Loucy (cell line): Measurements from ENCODE around the gene COPS6.

Source experiments
- H2AFZ ChIP-seq: fragments of 200-600 bp; sonication (generic); 2 replicates; pipeline ENCODE4 v1.6.0; 2016; ENCODE audit warnings: antibody characterized with exemption, mild to moderate bottlenecking, low read length, moderate library complexity
- H3F3A ChIP-seq: fragments of 200-600 bp; 2 replicates; pipeline ENCODE4 v1.6.0; 2016; ENCODE audit warnings: antibody characterized with exemption, low read depth, mild to moderate bottlenecking
- H3K27me3 ChIP-seq: fragments of 200-600 bp; sonication (generic); 2 replicates; pipeline ENCODE4 v1.6.1; 2014; ENCODE audit warnings: low read length, mild to moderate bottlenecking; ENCODE audit not compliant: insufficient read depth, poor library complexity, severe bottlenecking
- H3K36me3 ChIP-seq: fragments of 200-600 bp; sonication (generic); 2 replicates; pipeline ENCODE4 v1.6.1; 2016; ENCODE audit warnings: low read length; ENCODE audit not compliant: insufficient read depth
- H3K4me1 ChIP-seq: fragments of 200-600 bp; sonication (generic); 2 replicates; pipeline ENCODE4 v1.5.1; 2014; ENCODE audit warnings: low read length, mild to moderate bottlenecking; ENCODE audit not compliant: insufficient read depth, poor library complexity, severe bottlenecking
- H3K4me2 ChIP-seq: fragments of 200-600 bp; sonication (generic); 2 replicates; pipeline ENCODE4 v1.6.0; 2014; ENCODE audit warnings: antibody characterized with exemption, low read length, low read depth, mild to moderate bottlenecking; ENCODE audit not compliant: poor library complexity, severe bottlenecking
- H3K4me3 ChIP-seq: fragments of 200-600 bp; sonication (generic); 2 replicates; pipeline ENCODE4 v1.5.1; 2014; ENCODE audit warnings: low read length, mild to moderate bottlenecking, mixed read lengths; ENCODE audit not compliant: poor library complexity, severe bottlenecking
- H3K79me2 ChIP-seq: fragments of 200-600 bp; sonication (generic); 2 replicates; pipeline ENCODE4 v1.6.1; 2014; ENCODE audit warnings: low read length; ENCODE audit not compliant: insufficient read depth
- H3K9ac ChIP-seq: fragments of 200-600 bp; sonication (generic); 2 replicates; pipeline ENCODE4 v1.6.0; 2014; ENCODE audit warnings: mild to moderate bottlenecking, low read depth, low read length, moderate library complexity; ENCODE audit not compliant: poor library complexity, severe bottlenecking
- H3K9me2 ChIP-seq: fragments of 200-600 bp; sonication (generic); replicated peaks from 2 replicates; pipeline ENCODE4 v1.6.1; 2016; ENCODE audit warnings: low read depth, low read length, mixed read lengths
- H3K9me3 ChIP-seq: fragments of 200-600 bp; sonication (generic); 2 replicates; pipeline ENCODE4 v1.6.1; 2014; ENCODE audit warnings: mild to moderate bottlenecking, antibody characterized with exemption, low read length, low read depth; ENCODE audit not compliant: insufficient read depth
- H4K20me1 ChIP-seq: fragments of 200-600 bp; sonication (generic); 2 replicates; pipeline ENCODE4 v1.6.0; 2014; ENCODE audit warnings: antibody characterized with exemption, low read length, mild to moderate bottlenecking; ENCODE audit not compliant: insufficient read depth, poor library complexity, severe bottlenecking
- CTCF ChIP-seq: fragments of 200-600 bp; sonication (generic); conservative IDR thresholded peaks from 2 replicates; pipeline ENCODE4 v1.5.1; 2014; ENCODE audit warnings: mild to moderate bottlenecking, antibody characterized with exemption, low read length
- EZH2phosphoT487 ChIP-seq: fragments of 200-600 bp; IDR thresholded peaks from 2 replicates; pipeline ENCODE4 v1.6.1; 2018; ENCODE audit warnings: antibody characterized with exemption, mild to moderate bottlenecking, moderate library complexity, borderline replicate concordance

Gene COPS6

GRCh38 chr7:100048680-100049079 lies 40.1 kb upstream of the COPS6 start:
- H3K4me2 ChIP-seq, result peak overlapping the region; percentile 95
- no peak overlapping the region for H3K9ac ChIP-seq
- H3K79me2 ChIP-seq, result peaks cover 12% of the 10 kb centered on the region
- H3K9me3 ChIP-seq, result no peaks in the 10 kb centered on the region
- no peaks in the 10 kb centered on the region for H3K9me2 ChIP-seq
- H4K20me1 ChIP-seq, result no peaks in the 10 kb centered on the region
- no peak for TF ChIP-seq EZH2phosphoT487
- TF ChIP-seq CTCF, result no peak
- no peaks in the 10 kb centered on the region for H3K36me3 ChIP-seq
- peak overlapping the region; percentile 81 for H3K4me3 ChIP-seq
- peaks cover 14% of the 10 kb centered on the region for H3K4me1 ChIP-seq
- H3K27me3 ChIP-seq, result no peaks in the 10 kb centered on the region
- peak overlapping the region; percentile 94 for H2AFZ ChIP-seq
- H3F3A ChIP-seq, result no peaks in the 10 kb centered on the region

- TF ChIP-seq CTCF (peak; percentile 33; the same call in 1 of the 2 replicates), EZH2phosphoT487 (no peak)
- peaks cover 12% of the 10 kb centered on the region for H3K79me2 ChIP-seq
Observed at GRCh38 chr7:100049441-100050291, 39.1 kb upstream of the COPS6 start, which contains the start of gene ZSCAN21. Gene ZSCAN21, plus strand, starts transcription at chr7:100049774. Its CDS starts 7,233 bp downstream, at chr7:100057007.

GRCh38 chr7:100051611-100052010 lies 37.2 kb upstream of the COPS6 start:
- Histone ChIP-seq H3K79me2 (peaks cover 12% of the 10 kb centered on the region), H3K9ac (no peak overlapping the region), H2AFZ (no peak overlapping the region), H3K4me1 (peaks cover 14% of the 10 kb centered on the region), H3K4me3 (no peak overlapping the region), H3K27me3 (no peaks in the 10 kb centered on the region), H3K4me2 (peak overlapping the region; percentile 8), H3K9me2 (no peaks in the 10 kb centered on the region), H3K36me3 (no peaks in the 10 kb centered on the region), H3K9me3 (no peaks in the 10 kb centered on the region), H4K20me1 (no peaks in the 10 kb centered on the region), H3F3A (no peaks in the 10 kb centered on the region)
- TF ChIP-seq EZH2phosphoT487, result no peak
- TF ChIP-seq CTCF, result no peak

More at GRCh38 chr7:100049441-100050291, 39.1 kb upstream of the COPS6 start, which contains the start of gene ZSCAN21:
- H3K27me3 ChIP-seq, result no peaks in the 10 kb centered on the region
- H2AFZ ChIP-seq, result peak within 1 kb of the TSS; percentile 94
- H3K4me1 ChIP-seq, result peaks cover 14% of the 10 kb centered on the region
- H3K9me3 ChIP-seq, result no peaks in the 10 kb centered on the region
- H3F3A ChIP-seq, result no peaks in the 10 kb centered on the region
- H3K4me2 ChIP-seq, result peak within 1 kb of the TSS; percentile 95
- no peaks in the 10 kb centered on the region for H4K20me1 ChIP-seq
- H3K4me3 ChIP-seq, result peak within 1 kb of the TSS; percentile 81
- no peaks in the 10 kb centered on the region for H3K36me3 ChIP-seq
- H3K9ac ChIP-seq, result peak within 1 kb of the TSS; percentile 74
- no peaks in the 10 kb centered on the region for H3K9me2 ChIP-seq
